K562 (cell line): ENCODE results near the gene PRKRIP1. TPM values are rescaled to one million over a fixed set of nuclear protein-coding genes. Genes with fewer than 3 reads are reported as not detected.

ENCODE experiments used
- CREB3L1 ChIP-seq: fragments of 450-650 bp; IDR thresholded peaks from 2 replicates; pipeline ENCODE4 v1.6.1; 2014; ENCODE audit warnings: low read depth, mild to moderate bottlenecking, moderate library complexity, borderline replicate concordance
- HDAC8 ChIP-seq: fragments of 450-650 bp; IDR thresholded peaks from 2 replicates; pipeline ENCODE4 v1.6.1; 2016; ENCODE audit warnings: mild to moderate bottlenecking, missing genetic modification characterization, moderate library complexity, missing compliant biosample characterization
- NCOA1 ChIP-seq: fragments of 450-650 bp; IDR thresholded peaks from 2 replicates; pipeline ENCODE4 v1.6.1; 2016; ENCODE audit warnings: low read depth
- POLR2A ChIP-seq: fragments of 450-650 bp; conservative IDR thresholded peaks from 2 replicates; pipeline ENCODE4 v1.6.1; 2016
- RAD51 ChIP-seq: fragments of 450-650 bp; IDR thresholded peaks from 2 replicates; pipeline ENCODE4 v1.7.1; 2016; ENCODE audit warnings: low read depth, mild to moderate bottlenecking, borderline replicate concordance
- RBBP5 ChIP-seq: fragments of 200-600 bp; sonication (generic); IDR thresholded peaks from 2 replicates; pipeline ENCODE4 v1.6.1; 2012; ENCODE audit warnings: borderline replicate concordance, mild to moderate bottlenecking, low read length, control low read depth, inconsistent platforms; ENCODE audit not compliant: insufficient read depth, poor library complexity, severe bottlenecking
- RBFOX2 ChIP-seq: fragments of 200-400 bp; formaldehyde crosslinking; IDR thresholded peaks from 2 replicates; pipeline ENCODE4 v1.6.1; 2017; ENCODE audit warnings: low read depth, mild to moderate bottlenecking, low read length, moderate library complexity
- REST ChIP-seq, 2 experiments: fragments of 450-650 bp; formaldehyde crosslinking in 1 of 2; IDR thresholded peaks; 2 replicates each; pipeline versions ENCODE4 v1.4.0 to v1.6.1; 2014 to 2020; ENCODE audit warnings: mild to moderate bottlenecking in 2 of 2, borderline replicate concordance in 1 of 2, low read depth in 1 of 2
- TAL1 ChIP-seq: fragments of 450-650 bp; IDR thresholded peaks from 2 replicates; pipeline ENCODE4 v1.6.1; 2016; ENCODE audit warnings: mild to moderate bottlenecking
- YY1 ChIP-seq, 3 experiments: IDR thresholded peaks; 2 replicates each; pipeline ENCODE4 v1.6.1; 2011; ENCODE audit warnings: low read length in 2 of 3, mild to moderate bottlenecking in 2 of 3, moderate library complexity in 2 of 3, borderline replicate concordance in 1 of 3, control low read depth in 1 of 3, low read depth in 1 of 3; ENCODE audit not compliant: insufficient read depth in 3 of 3, insufficient replicate concordance in 2 of 3, control insufficient read depth in 1 of 3, insufficient read length in 1 of 3; ENCODE audit errors: extremely low read depth in 1 of 3
- ZFP91 ChIP-seq: sonication (generic); formaldehyde crosslinking; IDR thresholded peaks from 2 replicates; pipeline ENCODE4 v1.8.0; 2022; ENCODE audit warnings: mild to moderate bottlenecking, missing genetic modification reagents
- ZKSCAN8 ChIP-seq: fragments of 200-800 bp; sonication (Bioruptor generic); IDR thresholded peaks from 2 replicates; pipeline ENCODE4 v1.6.1; 2016; ENCODE audit warnings: missing genetic modification characterization, missing compliant biosample characterization
- ZNF551 ChIP-seq: fragments of 250-450 bp; sonication (Bioruptor Pico); IDR thresholded peaks from 2 replicates; pipeline ENCODE4 v1.5.0; 2021; ENCODE audit warnings: mild to moderate bottlenecking, moderate library complexity
- ZNF655 ChIP-seq: fragments of 250-450 bp; sonication (Bioruptor Pico); IDR thresholded peaks from 2 replicates; pipeline ENCODE4 v1.5.0; 2021
- polyA plus RNA-seq, 8 experiments: library from polyadenylated mRNA; depleted of rRNA in 4 of 8; stranded (reverse) in 5 of 8; unstranded in 3 of 8; fragments of >200 nt; fragmentation: Nextera tagmentation in 2 of 8; fragmentation: Illumina TruSeq in 1 of 8; extraction: Ambion mirVana in 2 of 8; extraction: Trizol in 1 of 8; gene quantifications; 2 replicates each; pipeline versions ENCODE4 v1.2.1 to v1.2.3, GENCODE V29; 2011 to 2014; ENCODE audit warnings: inconsistent platforms in 1 of 8, missing spikeins in 1 of 8
- total RNA-seq, 7 experiments: library from RNA; depleted of rRNA in 6 of 7; stranded (reverse); fragments of >200 nt in 6 of 7; fragmentation: Illumina TruSeq in 2 of 7; extraction: Trizol in 2 of 7; gene quantifications; 2 replicates each; pipeline versions ENCODE4 v1.2.1 to v1.2.3, GENCODE V29; 2011 to 2021; ENCODE audit warnings: low replicate concordance in 1 of 7

Gene PRKRIP1
- total and polyA plus RNA-seq, 9 of the 15 experiments (the other 6 are each of a cell fraction or from before 2014, with no cell fraction given), result 14.9 to 52.1 (median 19.8) TPM

GRCh38 chr7:102451371-102452054 is 55.4 kb downstream of the PRKRIP1 start (continued):
- TF ChIP-seq ZFP91 (CRISPR knock-in tag), result no peak
- no peak for TF ChIP-seq RBBP5
- TF ChIP-seq ZNF551 (CRISPR knock-in tag), result no peak
- 0 out of 2 replicates have a peak, but pooled peaks have one; percentile 40 for TF ChIP-seq CREB3L1
- TF ChIP-seq HDAC8 (tag), result no peak
- no peak for TF ChIP-seq ZNF655 (CRISPR knock-in tag)
- peak; percentile 54 for TF ChIP-seq RBFOX2
- TF ChIP-seq POLR2A, result no peak
- peak; percentile 61; the same call in 1 of the 2 replicates for TF ChIP-seq RAD51
- peak in 2 of 3 experiments; percentile 34 to 69 for TF ChIP-seq YY1 (IDR thresholded peaks at IDR 0.05; ENCODE audit: borderline replicate concordance in 1 of 3, control insufficient read depth in 1 of 3, extremely low read depth in 1 of 3, insufficient read depth in 3 of 3, insufficient read length in 1 of 3, insufficient replicate concordance in 2 of 3, low read depth in 1 of 3, low read length in 2 of 3)
- TF ChIP-seq TAL1, result no peak
- TF ChIP-seq ZKSCAN8 (CRISPR knock-in tag), result no peak
- TF ChIP-seq REST (IDR thresholded peaks at IDR 0.05; ENCODE audit: borderline replicate concordance), result peak; percentile 84
- no peak for TF ChIP-seq REST (CRISPR knock-in tag; IDR thresholded peaks at IDR 0.05; ENCODE audit: low read depth)
- no peak for TF ChIP-seq NCOA1
